Measurements from ENCODE around the gene SPATS2L. TPM values are rescaled to one million over a fixed set of nuclear protein-coding genes. Genes with fewer than 3 reads are reported as not detected.

The SPATS2L gene
- total and polyA plus RNA-seq, 8 donors: 36.8 to 245 (median 80.7) TPM

GRCh38 chr2:200383380-200384110, 77.1 kb downstream of the SPATS2L start:
- Histone ChIP-seq H3K9me3 (no peaks in the 10 kb centered on the region), H3K36me3 (no peaks in the 10 kb centered on the region), H3K4me3 (peak overlapping the region; percentile 1 to 14 (median 7)), H3K27me3 (no peaks in the 10 kb centered on the region), H3K27ac (peak overlapping the region in 3 of 5 donors; percentile 44 to 56 (median 53)), H3K4me1 (peaks cover 20 to 49% (median 35%) of the 10 kb centered on the region in 4 donors)
- TF ChIP-seq CTCF (IDR thresholded peaks at IDR 0.05) (no peak), POLR2AphosphoS5 (IDR thresholded peaks at IDR 0.05) (peak in 2 of 3 donors; percentile 21 to 24)
- intact Hi-C loops (cut with DNase I; ENCODE audit: low total_unique reads): no loop called here
- WGBS, 5 donors: 31 to 40% (median 36%) methylated on average over 6 of the region's 6 CpGs
- peak in 1 of 2 donors; percentile 81 for DNase-seq

DNA sequence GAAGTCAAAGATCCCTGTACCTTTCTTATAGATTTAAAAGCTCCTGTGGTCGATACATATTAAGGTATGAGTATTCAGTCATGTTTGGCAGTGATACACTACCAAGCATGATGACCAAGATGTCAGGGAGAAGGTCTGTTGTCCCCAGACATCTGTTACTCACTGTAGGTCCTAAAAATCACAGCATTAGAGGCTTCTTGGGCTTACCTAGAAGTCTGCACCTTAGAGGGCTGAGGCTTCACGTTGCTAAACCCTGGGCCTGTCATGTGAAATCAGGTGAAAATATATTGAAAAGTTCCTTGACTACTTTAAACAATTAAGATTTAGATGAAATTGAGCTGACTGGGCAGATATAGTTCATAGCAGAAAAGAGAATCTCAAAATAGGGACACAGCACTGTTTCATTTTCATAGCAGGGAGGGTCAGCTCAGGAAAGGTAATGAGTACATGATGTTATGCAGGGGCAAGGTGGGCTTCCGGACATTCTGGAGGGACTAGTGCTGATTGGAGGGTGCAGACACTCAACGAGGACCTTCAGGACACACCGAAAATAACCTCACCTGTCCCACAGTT, 78.7 kb downstream of the SPATS2L start:
- H3K27ac ChIP-seq: no peak overlapping the region
- peaks cover 4 to 33% (median 19%) of the 10 kb centered on the region in 4 donors for H3K4me1 ChIP-seq
- 92 to 97% (median 96%) methylated on average over 5 of the region's 5 CpGs for WGBS, 5 donors
- intact Hi-C loops (cut with DNase I; ENCODE audit: low total_unique reads): no loop called here
- H3K4me3 ChIP-seq: no peak overlapping the region
- no peak for TF ChIP-seq POLR2A (IDR thresholded peaks at IDR 0.05)
- TF ChIP-seq POLR2AphosphoS5 (IDR thresholded peaks at IDR 0.05): no peak
- no peak for TF ChIP-seq CTCF (IDR thresholded peaks at IDR 0.05)
- no peak for TF ChIP-seq EP300 (IDR thresholded peaks at IDR 0.05)
- no peak for DNase-seq
- peaks cover 10 to 12% (median 11%) of the 10 kb centered on the region in 4 donors for H3K36me3 ChIP-seq
- H3K9me3 ChIP-seq: no peaks in the 10 kb centered on the region
- no peaks in the 10 kb centered on the region for H3K27me3 ChIP-seq

DNA sequence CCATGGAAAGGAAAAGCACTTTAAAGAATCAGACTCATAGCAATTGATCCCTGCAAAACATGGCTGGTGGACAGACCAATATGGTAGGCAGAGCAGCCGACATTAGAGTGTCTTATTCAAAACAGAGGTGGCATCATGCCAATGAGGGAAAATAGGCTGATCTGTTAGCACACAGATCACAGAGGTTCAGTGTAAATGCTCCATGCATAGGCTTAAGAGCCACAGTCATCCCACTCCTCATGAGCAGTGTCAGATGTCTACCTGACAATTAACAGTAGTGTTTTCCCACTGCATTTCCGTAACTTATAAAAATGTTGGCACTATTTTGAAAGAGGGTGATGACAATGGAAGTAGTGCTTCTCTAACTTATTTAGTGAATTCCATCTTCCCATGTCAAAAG, 86.7 kb downstream of the SPATS2L start:
- H3K9me3 ChIP-seq: no peaks in the 10 kb centered on the region
- no peak overlapping the region for H3K4me3 ChIP-seq
- intact Hi-C loops (cut with DNase I; ENCODE audit: low total_unique reads): no loop called here
- DNase-seq: no peak
- whole genome bisulfite sequencing, 5 donors: 82 to 94% (median 90%) methylated on average over 2 of the region's 2 CpGs
- H3K4me1 ChIP-seq: no peaks in the 10 kb centered on the region
- H3K36me3 ChIP-seq: peaks cover 10 to 36% (median 24%) of the 10 kb centered on the region in 4 donors
- H3K27ac ChIP-seq: no peak overlapping the region
- TF ChIP-seq CTCF (IDR thresholded peaks at IDR 0.05) (no peak), POLR2AphosphoS5 (IDR thresholded peaks at IDR 0.05) (no peak), POLR2A (IDR thresholded peaks at IDR 0.05) (no peak), EP300 (IDR thresholded peaks at IDR 0.05) (no peak)
- no peaks in the 10 kb centered on the region for H3K27me3 ChIP-seq

GRCh38 chr2:200394045-200394444, 87.6 kb downstream of the SPATS2L start:
- 93 to 98% (median 96%) methylated on average over 7 of the region's 7 CpGs for WGBS, 5 donors
- H3K36me3 ChIP-seq: peaks cover 10 to 36% (median 24%) of the 10 kb centered on the region in 4 donors
- intact Hi-C loops (cut with DNase I; ENCODE audit: low total_unique reads): no loop called here
- no peaks in the 10 kb centered on the region for H3K4me1 ChIP-seq
- H3K9me3 ChIP-seq: no peaks in the 10 kb centered on the region
- H3K27ac ChIP-seq: no peak overlapping the region
- DNase-seq: no peak
- no peak overlapping the region for H3K4me3 ChIP-seq
- no peaks in the 10 kb centered on the region for H3K27me3 ChIP-seq
- TF ChIP-seq CTCF (IDR thresholded peaks at IDR 0.05) (no peak), POLR2A (IDR thresholded peaks at IDR 0.05) (no peak), EP300 (IDR thresholded peaks at IDR 0.05) (no peak), POLR2AphosphoS5 (IDR thresholded peaks at IDR 0.05) (no peak)
